Activated naive CD8-positive, alpha-beta T cell (primary cell): ENCODE data around the gene SFMBT2.

Source experiments
- H3K27ac Mint-ChIP-seq: one replicate; pipeline ENCODE4 v1.8.0; 2021; ENCODE audit warnings: mixed read lengths
- H3K27me3 Mint-ChIP-seq: one replicate; pipeline ENCODE4 v1.8.0; 2021; ENCODE audit warnings: mixed read lengths
- H3K36me3 Mint-ChIP-seq: one replicate; pipeline ENCODE4 v1.8.0; 2021; ENCODE audit warnings: mixed read lengths
- H3K4me1 Mint-ChIP-seq: one replicate; pipeline ENCODE4 v1.8.0; 2021; ENCODE audit warnings: low read depth, mixed read lengths
- H3K4me3 Mint-ChIP-seq: one replicate; pipeline ENCODE4 v1.8.0; 2021; ENCODE audit warnings: mild to moderate bottlenecking, mixed read lengths
- H3K9me3 Mint-ChIP-seq: one replicate; pipeline ENCODE4 v1.8.0; 2021; ENCODE audit warnings: low read depth, mixed read lengths

The SFMBT2 gene

DNA sequence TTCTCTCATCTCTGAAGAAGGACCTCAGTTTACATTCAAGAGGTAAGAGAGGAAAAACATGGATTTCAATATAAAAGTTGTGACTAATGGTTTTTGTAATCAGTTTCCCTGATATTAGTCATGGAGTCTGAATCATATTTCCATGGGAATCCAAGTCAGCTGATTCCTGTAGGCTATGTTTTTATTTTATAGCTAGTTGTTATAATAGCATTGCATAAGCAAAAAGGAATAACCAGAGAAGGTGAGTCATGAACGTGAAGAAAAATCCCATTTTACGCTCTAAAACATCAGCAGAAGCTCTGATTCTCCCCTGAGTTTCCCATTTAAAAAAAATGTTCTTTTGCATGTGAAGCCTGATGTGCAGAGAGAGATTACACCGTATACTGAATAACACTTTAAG is 299.3 kb downstream of the SFMBT2 start:
- no peaks in the 10 kb centered on the region for H3K4me1 Mint-ChIP-seq
- H3K36me3 Mint-ChIP-seq, result peaks cover 5% of the 10 kb centered on the region
- H3K27me3 Mint-ChIP-seq, result peaks cover 3% of the 10 kb centered on the region
- no peak overlapping the region for H3K27ac Mint-ChIP-seq
- H3K9me3 Mint-ChIP-seq, result peaks cover 5% of the 10 kb centered on the region
- H3K4me3 Mint-ChIP-seq, result no peak overlapping the region

DNA sequence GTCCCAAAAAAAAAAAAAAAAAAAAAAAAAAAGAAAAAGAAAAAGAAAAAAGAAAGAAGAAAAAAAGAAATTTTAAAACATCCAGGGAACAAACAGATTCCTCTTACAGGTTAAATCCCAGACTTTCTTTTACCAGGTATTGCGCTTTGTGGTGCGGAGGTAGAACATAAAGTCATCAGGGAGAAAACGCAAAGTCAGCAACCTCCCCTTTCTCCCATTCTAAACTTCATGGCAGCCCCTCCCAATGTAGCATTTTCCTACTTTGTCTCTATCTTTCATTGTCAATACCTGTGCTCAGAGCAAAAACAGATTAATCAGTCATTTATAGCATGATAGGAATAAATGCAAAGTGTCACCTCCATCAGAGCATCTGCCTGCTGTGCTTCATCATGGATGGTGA is 299.7 kb downstream of the SFMBT2 start:
- peaks cover 5% of the 10 kb centered on the region for H3K9me3 Mint-ChIP-seq
- no peaks in the 10 kb centered on the region for H3K4me1 Mint-ChIP-seq
- H3K36me3 Mint-ChIP-seq, result peaks cover 5% of the 10 kb centered on the region
- no peak overlapping the region for H3K4me3 Mint-ChIP-seq
- H3K27ac Mint-ChIP-seq, result no peak overlapping the region
- H3K27me3 Mint-ChIP-seq, result peaks cover 3% of the 10 kb centered on the region
